Measurements from ENCODE around the gene KDM1A.

DNA sequence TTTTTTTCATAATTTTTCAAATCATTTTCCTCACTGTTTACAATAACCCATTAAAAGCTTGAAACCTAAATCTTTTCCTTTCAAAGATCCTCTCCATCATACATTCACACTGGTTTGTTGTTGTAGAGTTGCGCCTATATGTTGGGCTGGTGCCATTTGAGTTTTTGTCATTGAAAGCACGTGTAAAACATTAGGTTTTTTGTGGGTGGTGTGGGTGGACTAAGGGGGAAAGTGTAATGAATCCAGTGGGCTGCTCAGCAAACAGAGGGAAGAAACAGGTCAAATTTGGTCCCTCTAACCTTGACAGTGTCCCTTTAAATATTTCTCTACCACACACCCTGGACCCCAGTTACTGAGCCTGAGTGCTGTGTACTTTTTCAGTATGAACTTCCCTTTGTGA, 46.8 kb downstream of the KDM1A start:
- TF ChIP-seq LCOR (CRISPR knock-in tag; IDR thresholded peaks at IDR 0.05) (no peak), ZNF311 (CRISPR knock-in tag; IDR thresholded peaks at IDR 0.05) (no peak), TEAD1 (CRISPR knock-in tag; IDR thresholded peaks at IDR 0.05) (no peak), MCM7 (IDR thresholded peaks at IDR 0.05) (no peak), DACH1 (IDR thresholded peaks at IDR 0.05; ENCODE audit: partially characterized antibody) (no peak), SP1 (CRISPR knock-in tag; IDR thresholded peaks at IDR 0.05) (no peak)

Measured in K562 (cell line).